MM.1S (cell line): Measurements from ENCODE around the gene APLP2.

ENCODE experiments used
- CTCF ChIP-seq: fragments of 300-600 bp; sonication (generic); IDR thresholded peaks from 2 replicates; pipeline ENCODE4 v1.5.1; 2016; ENCODE audit warnings: antibody characterized with exemption, low read length, mixed read lengths
- EZH2 ChIP-seq: fragments of 300-600 bp; sonication (generic); optimal IDR thresholded peaks from 2 replicates; pipeline ENCODE3; 2017; ENCODE audit warnings: low read depth, mild to moderate bottlenecking, antibody characterized with exemption, low read length, mixed read lengths
- EZH2phosphoT487 ChIP-seq: fragments of 300-600 bp; sonication (generic); IDR thresholded peaks from 2 replicates; pipeline ENCODE4 v1.6.1; 2018; ENCODE audit warnings: antibody characterized with exemption, low read length

- TF ChIP-seq EZH2 (no peak), CTCF (no peak), EZH2phosphoT487 (no peak)
Observed at GRCh38 chr11:130170345-130170744, 100.7 kb downstream of the APLP2 start.
